Subcutaneous adipose tissue (tissue), 4 donors: ENCODE data around the gene SH3GL3. TPM values are rescaled to one million over a fixed set of nuclear protein-coding genes. Genes with fewer than 3 reads are reported as not detected.

Experiments used
- total RNA-seq, 4 donors: library from RNA; depleted of rRNA; stranded (reverse); fragments of >200 nt; gene quantifications; one replicate each; pipeline ENCODE4 v1.1.0, GENCODE V29; 2016
- TF ChIP-seq, protein P1 (sequence below): fragments of 450-650 bp; IDR thresholded peaks from one replicate; pipeline ENCODE4 v1.5.1; 2016; ENCODE audit warnings: low read depth, mild to moderate bottlenecking, control low read depth, antibody characterized with exemption, moderate library complexity

SH3GL3 gene
- total RNA-seq, 4 donors from 2014 or later = not detected

DNA sequence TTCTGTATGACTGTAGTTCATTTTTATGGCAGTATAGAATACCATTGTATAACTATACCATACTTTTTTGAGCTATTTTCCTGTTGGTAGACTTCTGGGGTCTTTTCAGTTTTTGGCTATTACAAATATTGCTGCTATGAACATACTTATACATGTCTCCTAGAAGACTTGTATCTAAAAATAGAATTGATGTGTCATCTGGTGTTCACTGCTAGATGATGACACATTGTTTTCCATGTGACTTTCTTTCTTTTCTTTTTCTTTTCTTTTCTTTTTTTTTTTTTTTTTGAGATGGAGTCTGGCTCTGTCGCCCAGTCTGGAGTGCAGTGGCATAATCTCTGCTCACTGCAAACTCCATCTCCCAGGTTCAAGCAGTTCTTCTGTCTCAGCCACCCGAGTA, 69.8 kb downstream of the SH3GL3 start:
- TF ChIP-seq, protein P1, sequence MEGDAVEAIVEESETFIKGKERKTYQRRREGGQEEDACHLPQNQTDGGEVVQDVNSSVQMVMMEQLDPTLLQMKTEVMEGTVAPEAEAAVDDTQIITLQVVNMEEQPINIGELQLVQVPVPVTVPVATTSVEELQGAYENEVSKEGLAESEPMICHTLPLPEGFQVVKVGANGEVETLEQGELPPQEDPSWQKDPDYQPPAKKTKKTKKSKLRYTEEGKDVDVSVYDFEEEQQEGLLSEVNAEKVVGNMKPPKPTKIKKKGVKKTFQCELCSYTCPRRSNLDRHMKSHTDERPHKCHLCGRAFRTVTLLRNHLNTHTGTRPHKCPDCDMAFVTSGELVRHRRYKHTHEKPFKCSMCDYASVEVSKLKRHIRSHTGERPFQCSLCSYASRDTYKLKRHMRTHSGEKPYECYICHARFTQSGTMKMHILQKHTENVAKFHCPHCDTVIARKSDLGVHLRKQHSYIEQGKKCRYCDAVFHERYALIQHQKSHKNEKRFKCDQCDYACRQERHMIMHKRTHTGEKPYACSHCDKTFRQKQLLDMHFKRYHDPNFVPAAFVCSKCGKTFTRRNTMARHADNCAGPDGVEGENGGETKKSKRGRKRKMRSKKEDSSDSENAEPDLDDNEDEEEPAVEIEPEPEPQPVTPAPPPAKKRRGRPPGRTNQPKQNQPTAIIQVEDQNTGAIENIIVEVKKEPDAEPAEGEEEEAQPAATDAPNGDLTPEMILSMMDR = no peak

- TF ChIP-seq, protein P1 = no peak
Observed at GRCh38 chr15:83526319-83526718, 79.2 kb downstream of the SH3GL3 start.

- TF ChIP-seq, protein P1 = no peak
Observed at GRCh38 chr15:83533410-83533962, 86.3 kb downstream of the SH3GL3 start.

DNA sequence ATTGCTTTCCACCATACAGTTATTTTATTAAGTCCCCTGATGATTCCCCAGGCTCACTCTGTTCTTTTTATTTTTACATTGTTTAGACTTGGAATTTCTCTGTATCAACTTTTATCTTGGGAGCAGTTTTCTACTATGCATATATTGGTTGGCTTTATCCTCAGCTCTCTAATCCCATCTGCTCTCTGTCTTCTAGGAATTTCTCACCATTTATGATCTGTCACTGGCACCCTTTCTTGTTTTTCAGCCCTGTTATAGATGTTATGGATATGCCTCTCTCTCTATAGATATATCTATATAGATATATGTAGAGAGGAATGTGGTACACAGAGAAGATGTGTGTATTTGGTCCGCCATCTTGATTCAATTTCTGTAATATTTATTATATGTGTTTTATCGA, 90.5 kb downstream of the SH3GL3 start:
- TF ChIP-seq, protein P1 = no peak

DNA sequence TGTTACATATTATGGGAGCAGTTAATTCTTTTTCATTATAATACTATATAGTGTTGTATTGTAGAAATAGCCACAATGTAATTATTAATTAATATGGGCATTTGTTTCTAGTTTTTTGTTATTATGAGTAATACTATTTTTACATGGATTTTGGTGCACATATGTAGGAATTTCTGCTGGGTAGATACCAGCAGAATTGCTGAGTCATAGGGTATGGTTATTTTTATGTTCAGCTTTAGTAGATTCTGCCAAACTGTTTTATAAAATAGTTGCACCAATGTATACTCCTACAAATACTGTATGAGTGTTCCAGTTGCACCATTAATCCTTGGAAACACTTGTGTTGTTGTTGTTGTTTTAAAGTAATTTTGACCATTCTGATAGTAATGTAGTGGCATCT, 91.5 kb downstream of the SH3GL3 start:
- TF ChIP-seq, protein P1 = no peak

DNA sequence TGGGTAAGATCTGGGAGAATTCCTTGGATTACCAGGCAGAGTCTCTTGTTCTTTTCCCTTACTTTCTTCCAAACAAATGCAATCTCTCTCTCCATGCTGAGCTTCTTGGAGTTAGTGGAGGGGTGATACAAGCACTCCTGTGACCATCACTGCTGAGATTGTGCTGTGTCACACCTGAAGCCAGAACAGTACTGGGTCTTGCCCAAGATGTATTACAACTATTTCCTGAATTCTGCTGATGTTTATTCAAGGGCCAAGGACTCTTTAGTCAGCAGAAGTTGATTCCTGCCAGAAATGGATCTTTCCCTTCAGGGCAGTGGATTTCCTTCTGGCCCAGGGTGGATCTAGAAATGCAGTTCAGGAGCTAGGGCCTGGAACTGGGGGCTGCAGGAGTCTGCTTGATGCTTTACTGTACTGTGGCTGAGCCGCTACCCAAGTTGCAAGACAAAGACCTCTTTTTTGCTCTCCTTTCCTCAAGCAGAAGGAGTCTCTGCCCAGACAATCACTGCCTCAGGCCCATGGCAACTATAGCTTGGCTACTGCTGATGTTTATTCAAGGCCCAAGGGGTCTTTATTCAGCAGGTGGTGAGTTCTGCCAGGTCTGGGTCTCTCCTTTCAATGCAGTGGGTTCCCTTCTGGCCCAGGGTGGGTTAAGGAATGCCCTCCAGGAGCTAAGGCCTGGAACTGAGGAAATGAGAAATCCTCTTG, 98.8 kb downstream of the SH3GL3 start:
- TF ChIP-seq, protein P1 = no peak

DNA sequence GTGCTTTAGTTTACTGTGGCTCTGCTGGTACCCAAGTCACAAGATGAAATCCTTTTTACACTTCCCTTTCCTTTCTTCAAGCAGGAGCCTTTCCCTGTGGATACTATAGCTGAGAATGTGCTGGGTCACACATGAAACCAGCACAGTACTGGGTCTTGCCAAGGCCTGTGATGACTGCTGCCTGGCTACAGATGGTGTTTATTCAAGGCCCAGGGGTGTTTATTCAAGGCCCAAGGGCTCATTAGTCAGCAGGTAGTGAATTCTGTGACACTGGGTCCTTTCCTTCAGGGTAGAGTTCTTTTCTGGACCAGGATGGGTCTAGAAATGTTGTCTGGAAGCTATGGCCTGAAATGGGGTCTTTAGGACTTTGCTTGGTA, 99.4 kb downstream of the SH3GL3 start:
- TF ChIP-seq, protein P1 = no peak
